ENCODE measurements around the gene RITA1. TPM values are rescaled to one million over a fixed set of nuclear protein-coding genes. Genes with fewer than 3 reads are reported as not detected.

The RITA1 gene
- total RNA-seq, 1 donor from 2014 or later = 17.9 TPM

- intact Hi-C loops (cut with micrococcal nuclease) = no loop called here
- Histone ChIP-seq H3K9me3 (replicated peaks) (no peaks in the 10 kb centered on the region), H3K27me3 (ENCODE audit: low read depth) (no peaks in the 10 kb centered on the region), H3K4me3 (peak within 1 kb of the TSS; percentile 97), H3K36me3 (peaks cover 3% of the 10 kb centered on the region), H3K27ac (replicated peaks) (peak within 1 kb of the TSS; percentile 99), H3K4me1 (peaks cover 60% of the 10 kb centered on the region)
- peak; percentile 32 for TF ChIP-seq CTCF (IDR thresholded peaks at IDR 0.05; ENCODE audit: borderline replicate concordance)
- DNase-seq = peak; percentile 100
These were observed 35.9 kb downstream of the RITA1 start, which contains the start of gene TPCN1 for GRCh38 chr12:113221181-113221996. Gene TPCN1, plus strand, starts transcription at chr12:113221464. Its CDS starts 5,389 bp downstream, at chr12:113226853.

GRCh38 chr12:113221997-113222729, 36.6 kb downstream of the RITA1 start:
- Histone ChIP-seq H3K9me3 (replicated peaks) (no peaks in the 10 kb centered on the region), H3K36me3 (peaks cover 11% of the 10 kb centered on the region), H3K4me3 (peak overlapping the region; percentile 97), H3K27ac (replicated peaks) (peak overlapping the region; percentile 99), H3K27me3 (ENCODE audit: low read depth) (no peaks in the 10 kb centered on the region), H3K4me1 (peaks cover 68% of the 10 kb centered on the region)
- DNase-seq = no peak
- intact Hi-C loops (cut with micrococcal nuclease) = no loop called here
- no peak for TF ChIP-seq CTCF (IDR thresholded peaks at IDR 0.05; ENCODE audit: borderline replicate concordance)

GRCh38 chr12:113222730-113223531, 37.4 kb downstream of the RITA1 start:
- intact Hi-C loops (cut with micrococcal nuclease) = no loop called here
- H3K27me3 ChIP-seq (ENCODE audit: low read depth) = no peaks in the 10 kb centered on the region
- peak overlapping the region; percentile 97 for H3K4me3 ChIP-seq
- DNase-seq = peak; percentile 62
- H3K36me3 ChIP-seq = peaks cover 18% of the 10 kb centered on the region
- peak; percentile 15 for TF ChIP-seq CTCF (IDR thresholded peaks at IDR 0.05; ENCODE audit: borderline replicate concordance)
- peaks cover 76% of the 10 kb centered on the region for H3K4me1 ChIP-seq
- no peaks in the 10 kb centered on the region for H3K9me3 ChIP-seq (replicated peaks)
- peak overlapping the region; percentile 99 for H3K27ac ChIP-seq (replicated peaks)

GRCh38 chr12:113224955-113225354, 39.4 kb downstream of the RITA1 start:
- H3K9me3 ChIP-seq (replicated peaks) = no peaks in the 10 kb centered on the region
- intact Hi-C loops (cut with micrococcal nuclease) = no loop called here
- peaks cover 94% of the 10 kb centered on the region for H3K4me1 ChIP-seq
- H3K27ac ChIP-seq (replicated peaks) = peak overlapping the region; percentile 99
- no peak for DNase-seq
- H3K4me3 ChIP-seq = no peak overlapping the region
- H3K36me3 ChIP-seq = peaks cover 38% of the 10 kb centered on the region
- no peaks in the 10 kb centered on the region for H3K27me3 ChIP-seq (ENCODE audit: low read depth)
- no peak for TF ChIP-seq CTCF (IDR thresholded peaks at IDR 0.05; ENCODE audit: borderline replicate concordance)

Data from left ventricle myocardium inferior (tissue), 1 donor.